HEK293 (cell line): ENCODE results near the gene DSE.

Experiments used
- CTCF ChIP-seq: fragments of 450-650 bp; formaldehyde crosslinking; IDR thresholded peaks from 2 replicates; pipeline ENCODE4 v1.5.1; 2016; ENCODE audit warnings: missing biosample characterization, missing genetic modification characterization
- KLF8 ChIP-seq: fragments of 450-650 bp; formaldehyde crosslinking; IDR thresholded peaks from 2 replicates; pipeline ENCODE4 v1.5.1; 2016; ENCODE audit warnings: missing biosample characterization, missing genetic modification characterization
- MYNN ChIP-seq: fragments of 450-650 bp; formaldehyde crosslinking; IDR thresholded peaks from 2 replicates; pipeline ENCODE4 v1.5.1; 2016; ENCODE audit warnings: missing biosample characterization, missing genetic modification characterization, borderline replicate concordance
- ZBTB20 ChIP-seq: fragments of 450-650 bp; formaldehyde crosslinking; IDR thresholded peaks from 2 replicates; pipeline ENCODE4 v1.5.1; 2016; ENCODE audit warnings: missing biosample characterization, missing genetic modification characterization
- ZFP41 ChIP-seq: fragments of 450-650 bp; formaldehyde crosslinking; IDR thresholded peaks from 2 replicates; pipeline ENCODE4 v1.5.1; 2016; ENCODE audit warnings: missing biosample characterization, missing genetic modification characterization, borderline replicate concordance
- ZNF19 ChIP-seq: fragments of 450-650 bp; formaldehyde crosslinking; IDR thresholded peaks from 2 replicates; pipeline ENCODE4; 2016; ENCODE audit warnings: missing biosample characterization, missing genetic modification characterization, low read depth
- ZNF658 ChIP-seq: fragments of 450-650 bp; formaldehyde crosslinking; IDR thresholded peaks from 2 replicates; pipeline ENCODE4; 2016; ENCODE audit warnings: missing biosample characterization, missing genetic modification characterization
- TF ChIP-seq, protein P1 (sequence below): fragments of 450-650 bp; formaldehyde crosslinking; IDR thresholded peaks from 2 replicates; pipeline ENCODE4 v1.5.1; 2016; ENCODE audit warnings: missing biosample characterization, missing genetic modification characterization
- TF ChIP-seq, protein P2 (sequence below): fragments of 450-650 bp; formaldehyde crosslinking; IDR thresholded peaks from 2 replicates; pipeline ENCODE4 v1.5.1; 2016; ENCODE audit warnings: missing biosample characterization, missing genetic modification characterization

GRCh38 chr6:116413357-116413756 lies 42.6 kb downstream of the DSE start:
- TF ChIP-seq CTCF (tag by site-specific recombination), result no peak
- no peak for TF ChIP-seq MYNN
- no peak for TF ChIP-seq ZNF19 (tag by site-specific recombination)
- TF ChIP-seq ZFP41 (tag by site-specific recombination), result no peak
- TF ChIP-seq, protein P1, sequence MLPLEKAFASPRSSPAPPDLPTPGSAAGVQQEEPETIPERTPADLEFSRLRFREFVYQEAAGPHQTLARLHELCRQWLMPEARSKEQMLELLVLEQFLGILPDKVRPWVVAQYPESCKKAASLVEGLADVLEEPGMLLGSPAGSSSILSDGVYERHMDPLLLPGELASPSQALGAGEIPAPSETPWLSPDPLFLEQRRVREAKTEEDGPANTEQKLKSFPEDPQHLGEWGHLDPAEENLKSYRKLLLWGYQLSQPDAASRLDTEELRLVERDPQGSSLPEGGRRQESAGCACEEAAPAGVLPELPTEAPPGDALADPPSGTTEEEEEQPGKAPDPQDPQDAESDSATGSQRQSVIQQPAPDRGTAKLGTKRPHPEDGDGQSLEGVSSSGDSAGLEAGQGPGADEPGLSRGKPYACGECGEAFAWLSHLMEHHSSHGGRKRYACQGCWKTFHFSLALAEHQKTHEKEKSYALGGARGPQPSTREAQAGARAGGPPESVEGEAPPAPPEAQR (tag by site-specific recombination), result no peak
- TF ChIP-seq ZBTB20 (tag by site-specific recombination), result no peak
- TF ChIP-seq KLF8 (tag by site-specific recombination), result no peak
- no peak for TF ChIP-seq ZNF658 (tag by site-specific recombination)
- TF ChIP-seq, protein P2, sequence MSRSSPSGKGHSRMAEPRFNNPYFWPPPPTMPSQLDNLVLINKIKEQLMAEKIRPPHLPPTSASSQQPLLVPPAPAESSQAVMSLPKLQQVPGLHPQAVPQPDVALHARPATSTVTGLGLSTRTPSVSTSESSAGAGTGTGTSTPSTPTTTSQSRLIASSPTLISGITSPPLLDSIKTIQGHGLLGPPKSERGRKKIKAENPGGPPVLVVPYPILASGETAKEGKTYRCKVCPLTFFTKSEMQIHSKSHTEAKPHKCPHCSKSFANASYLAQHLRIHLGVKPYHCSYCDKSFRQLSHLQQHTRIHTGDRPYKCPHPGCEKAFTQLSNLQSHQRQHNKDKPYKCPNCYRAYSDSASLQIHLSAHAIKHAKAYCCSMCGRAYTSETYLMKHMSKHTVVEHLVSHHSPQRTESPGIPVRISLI (tag by site-specific recombination), result no peak
